K562 (cell line): ENCODE results near the gene NPB. TPM values are rescaled to one million over a fixed set of nuclear protein-coding genes. Genes with fewer than 3 reads are reported as not detected.
A peak's percentile ranks its signal among the peaks of the same experiment; 100 is the strongest.

ENCODE experiments used
- ATAC-seq: fragments of 200-7000 bp; cut with Tn5 transposase; 3 replicates; pipeline ENCODE4 v1.9.1; 2020; ENCODE audit warnings: moderate library complexity
- BruUV-seq: library from RNA; stranded (reverse); fragments of 400-500 nt; replicated peaks from 2 replicates; lab custom pipeline; 2021; lab: Mats Ljungman, UMichigan
- CTCF ChIA-PET: fragments of 300-600 bp; formaldehyde crosslinking; extraction: SDS; loops from one replicate; lab custom pipeline; 2021; ENCODE audit warnings: low intra/inter-chr PET ratio; lab: Yijun Ruan, JAX
- POLR2A ChIA-PET: fragments of 300-600, 350-650 bp; sonication (Branson Sonifier 250); formaldehyde crosslinking; extraction: SDS; loops from one replicate; lab custom pipeline; 2021; ENCODE audit warnings: antibody characterized with exemption, inconsistent platforms; lab: Yijun Ruan, JAX
- DNase-seq, 4 experiments: peaks; one replicate each; pipeline versions ENCODE4 v3.0.0 to v3.0.0-alpha.2; 2011 to 2018; ENCODE audit warnings: low spot score in 3 of 4, mixed read lengths in 3 of 4; ENCODE audit errors: extremely low read depth in 1 of 4
- FAIRE-seq: peaks from 2 replicates; lab custom pipeline; 2011; peaks lifted over from hg19 to GRCh38; lab: Jason Lieb, UNC
- H2AFZ ChIP-seq: 2 replicates; pipeline ENCODE4 v1.6.0; 2011; ENCODE audit warnings: low read depth, low read length, control low read depth, inconsistent platforms
- H3K27ac ChIP-seq: fragments of 200-600 bp; 3 replicates; pipeline ENCODE4 v1.8.0; 2011; ENCODE audit warnings: low read depth, mild to moderate bottlenecking, control low read depth, inconsistent platforms, low read length, moderate library complexity, mixed read lengths; ENCODE audit errors: extremely low read depth
- H3K27me3 ChIP-seq, 2 experiments: fragments of 300-600 bp in 1 of 2; 2 replicates in 1 of 2; 3 replicates in 1 of 2; pipeline versions ENCODE4 v1.6.0 to v1.8.0; 2011; ENCODE audit warnings: inconsistent platforms in 2 of 2, low read length in 2 of 2, mild to moderate bottlenecking in 1 of 2, mixed read lengths in 1 of 2, moderate library complexity in 1 of 2; ENCODE audit not compliant: control insufficient read depth in 2 of 2, insufficient read depth in 2 of 2
- H3K36me3 ChIP-seq: fragments of 300-600 bp; 3 replicates; pipeline ENCODE4 v1.8.0; 2011; ENCODE audit warnings: mild to moderate bottlenecking, low read length, inconsistent platforms; ENCODE audit not compliant: control insufficient read depth, insufficient read depth
- H3K4me1 ChIP-seq, 2 experiments: fragments of 200-600 bp in 1 of 2; replicated peaks in 1 of 2; 2 replicates in 1 of 2; 3 replicates in 1 of 2; pipeline versions ENCODE4 v1.5.1 to v1.8.0; 2011; ENCODE audit warnings: inconsistent platforms in 2 of 2, low read length in 2 of 2, mild to moderate bottlenecking in 1 of 2, mixed read lengths in 1 of 2, moderate library complexity in 1 of 2; ENCODE audit not compliant: control insufficient read depth in 2 of 2, insufficient read depth in 2 of 2
- H3K4me2 ChIP-seq: 2 replicates; pipeline ENCODE4 v1.6.1; 2011; ENCODE audit warnings: low read length, control low read depth, inconsistent platforms, mixed read lengths; ENCODE audit not compliant: insufficient read depth
- H3K4me3 ChIP-seq: fragments of 200-600 bp; sonication (generic), shearing (Covaris generic); 2 replicates; pipeline ENCODE4 v1.5.1; 2016; ENCODE audit warnings: control low read depth, inconsistent platforms
- H3K79me2 ChIP-seq: fragments of 200-600 bp; 3 replicates; pipeline ENCODE4 v1.8.0; 2011; ENCODE audit warnings: low read length, inconsistent platforms; ENCODE audit not compliant: control insufficient read depth, insufficient read depth
- H3K9ac ChIP-seq, 2 experiments: 2 replicates each; pipeline versions ENCODE4 v1.6.0 to v1.6.1; 2011; ENCODE audit warnings: low read depth in 2 of 2, low read length in 2 of 2, control low read depth in 1 of 2, inconsistent platforms in 1 of 2, mild to moderate bottlenecking in 1 of 2, mixed read lengths in 1 of 2; ENCODE audit not compliant: insufficient read depth in 1 of 2
- H3K9me1 ChIP-seq: one replicate; pipeline ENCODE4 v1.6.0; 2011; ENCODE audit warnings: inconsistent platforms, mild to moderate bottlenecking, low read length, moderate library complexity; ENCODE audit not compliant: control insufficient read depth, insufficient read depth
- H3K9me3 ChIP-seq: replicated peaks from 2 replicates; pipeline ENCODE4 v1.5.1; 2011; ENCODE audit warnings: low read depth, low read length, inconsistent platforms; ENCODE audit not compliant: control insufficient read depth, insufficient read depth
- H4K20me1 ChIP-seq: replicated peaks from 2 replicates; pipeline ENCODE4 v1.6.1; 2011; ENCODE audit warnings: low read length, inconsistent platforms, mixed read lengths; ENCODE audit not compliant: control insufficient read depth, insufficient read depth
- CCAR2 ChIP-seq: fragments of 200-400 bp; formaldehyde crosslinking; IDR thresholded peaks from 2 replicates; pipeline ENCODE4 v1.6.1; 2017; ENCODE audit warnings: mild to moderate bottlenecking, low read depth, low read length
- GMEB1 ChIP-seq: fragments of 250-450 bp; sonication (Bioruptor Pico); IDR thresholded peaks from 2 replicates; pipeline ENCODE4 v1.4.0; 2020; ENCODE audit warnings: mild to moderate bottlenecking
- HMGN3 ChIP-seq: IDR thresholded peaks from 2 replicates; pipeline ENCODE4 v1.6.1; 2011; ENCODE audit warnings: borderline replicate concordance, low read depth, mild to moderate bottlenecking, mixed read lengths, low read length; ENCODE audit not compliant: insufficient read length; ENCODE audit errors: extremely low read depth
- PCBP2 ChIP-seq: fragments of 200-400 bp; formaldehyde crosslinking; IDR thresholded peaks from 2 replicates; pipeline ENCODE4 v1.6.1; 2018; ENCODE audit warnings: low read length, low read depth, mild to moderate bottlenecking, moderate library complexity; ENCODE audit not compliant: poor library complexity, severe bottlenecking
- PRDM10 ChIP-seq: fragments of 450-650 bp; IDR thresholded peaks from 2 replicates; pipeline ENCODE4 v1.6.1; 2018; ENCODE audit not compliant: partially characterized antibody
- RUNX1 ChIP-seq: sonication (generic); IDR thresholded peaks from 2 replicates; pipeline ENCODE4 v1.6.1; 2016; ENCODE audit warnings: antibody characterized with exemption, low read depth
- TEAD1 ChIP-seq, 2 experiments: fragments of 450-650 bp in 1 of 2; sonication (generic) in 1 of 2; formaldehyde crosslinking; IDR thresholded peaks; 2 replicates each; pipeline versions ENCODE4 v1.4.0 to v1.8.0; 2020 to 2022; ENCODE audit warnings: mild to moderate bottlenecking in 2 of 2, missing genetic modification reagents in 1 of 2
- TFE3 ChIP-seq: fragments of 450-650 bp; formaldehyde crosslinking; IDR thresholded peaks from 2 replicates; pipeline ENCODE4 v1.4.0; 2020; ENCODE audit warnings: mild to moderate bottlenecking, mixed read lengths
- THRAP3 ChIP-seq: fragments of 450-650 bp; IDR thresholded peaks from 2 replicates; pipeline ENCODE4 v1.6.1; 2016; ENCODE audit warnings: mild to moderate bottlenecking, inconsistent platforms, borderline replicate concordance
- ZBED1 ChIP-seq: IDR thresholded peaks from 2 replicates; pipeline ENCODE4 v1.6.1; 2014
- ZBTB9 ChIP-seq: fragments of 450-650 bp; formaldehyde crosslinking; IDR thresholded peaks from 2 replicates; pipeline ENCODE4 v1.4.0; 2020; ENCODE audit warnings: mild to moderate bottlenecking, moderate library complexity
- ZNF551 ChIP-seq: fragments of 250-450 bp; sonication (Bioruptor Pico); IDR thresholded peaks from 2 replicates; pipeline ENCODE4 v1.5.0; 2021; ENCODE audit warnings: mild to moderate bottlenecking, moderate library complexity
- WGBS: fragments of 100-300 bp; shearing (Covaris generic); methylation state at CpG from one replicate; pipeline ENCODE4 v1.1.6; 2016; ENCODE audit warnings: low coverage, mixed read lengths; ENCODE audit not compliant: insufficient coverage; ENCODE audit errors: missing lambda C conversion rate; 5-methylcytosine and 5-hydroxymethylcytosine counted together
- in situ Hi-C: fragments of 300-500 bp; cut with MboI; formaldehyde crosslinking; loops from 4 replicates; pipeline ENCODE4 v1.15.0; 2018; ENCODE audit warnings: inconsistent platforms, mixed read lengths
- intact Hi-C: fragments of 100-400 bp; cut with micrococcal nuclease; formaldehyde crosslinking; loops from 2 replicates; pipeline ENCODE4 v1.14.2; 2022
- polyA plus RNA-seq, 8 experiments: library from polyadenylated mRNA; depleted of rRNA in 4 of 8; stranded (reverse) in 5 of 8; unstranded in 3 of 8; fragments of >200 nt; fragmentation: Nextera tagmentation in 2 of 8; fragmentation: Illumina TruSeq in 1 of 8; extraction: Ambion mirVana in 2 of 8; extraction: Trizol in 1 of 8; gene quantifications; 2 replicates each; pipeline versions ENCODE4 v1.2.1 to v1.2.3, GENCODE V29; 2011 to 2014; ENCODE audit warnings: inconsistent platforms in 1 of 8, missing spikeins in 1 of 8
- total RNA-seq, 7 experiments: library from RNA; depleted of rRNA in 6 of 7; stranded (reverse); fragments of >200 nt in 6 of 7; fragmentation: Illumina TruSeq in 2 of 7; extraction: Trizol in 2 of 7; gene quantifications; 2 replicates each; pipeline versions ENCODE4 v1.2.1 to v1.2.3, GENCODE V29; 2011 to 2021; ENCODE audit warnings: low replicate concordance in 1 of 7

Gene NPB
- total and polyA plus RNA-seq, 9 of the 15 experiments (the other 6 are each of a cell fraction or from before 2014, with no cell fraction given): 0.03 to 0.61 (median 0.14) TPM; not detected in 2

GRCh38 chr17:81866440-81867169, 35.4 kb upstream of the NPB start:
- H2AFZ ChIP-seq: no peak overlapping the region
- ATAC-seq (peak; percentile 4), DNase-seq (peak in 1 of 4 experiments; percentile 31), FAIRE-seq (no peak)
- 75% methylated on average over 16 of the region's 18 CpGs for WGBS
- peaks cover 68% of the 10 kb centered on the region for H3K79me2 ChIP-seq
- H3K9me3 ChIP-seq: no peaks in the 10 kb centered on the region
- no peak overlapping the region for H3K4me3 ChIP-seq
- H3K9ac ChIP-seq: peak overlapping the region in 1 of 2 experiments; percentile 91; a peak in 2 of 4 replicates
- H3K4me2 ChIP-seq: no peak overlapping the region
- CTCF ChIA-PET: no interaction called here
- POLR2A ChIA-PET: interaction anchor here (0.6 to 1.9 kb wide), 14 partner anchors 13 to 737 kb away, joined by 3 to 8 read pairs (median 3); partner anchors contain the start of genes ARL16, HGS, NPB and SIRT7
- peaks cover 70% of the 10 kb centered on the region for H3K36me3 ChIP-seq
- in situ Hi-C loops: no loop called here
- BruUV-seq: no TSS peak
- no peaks in the 10 kb centered on the region for H3K27me3 ChIP-seq
- H3K27ac ChIP-seq: peak overlapping the region; percentile 93; the same call in 1 of the 3 replicates
- peaks cover 35 to 83% of the 10 kb centered on the region in 2 experiments for H3K4me1 ChIP-seq
- intact Hi-C loops: no loop called here
- no peaks in the 10 kb centered on the region for H3K9me1 ChIP-seq
- H4K20me1 ChIP-seq: peaks cover 41% of the 10 kb centered on the region
- TF ChIP-seq ZNF551 (CRISPR knock-in tag): no peak
- no peak for TF ChIP-seq TFE3 (CRISPR knock-in tag)
- TF ChIP-seq CCAR2: no peak
- TF ChIP-seq ZBED1: no peak
- no peak for TF ChIP-seq TEAD1 (CRISPR knock-in tag; IDR thresholded peaks at IDR 0.05)
- TF ChIP-seq ZBTB9 (CRISPR knock-in tag): no peak
- TF ChIP-seq THRAP3: 0 out of 2 replicates have a peak, but pooled peaks have one; percentile 21
- TF ChIP-seq PCBP2: no peak
- TF ChIP-seq HMGN3: no peak
- TF ChIP-seq RUNX1: no peak
- no peak for TF ChIP-seq GMEB1
- TF ChIP-seq PRDM10: peak; percentile 54
